H1 (cell line): Measurements from ENCODE around the gene CIAO2B. TPM values are rescaled to one million over a fixed set of nuclear protein-coding genes. Genes with fewer than 3 reads are reported as not detected.
A peak's percentile ranks its signal among the peaks of the same experiment; 100 is the strongest.

Experiments
- CTCF ChIA-PET: fragments of 300-600 bp; sonication (Branson Sonifier 250); formaldehyde crosslinking; loops from one replicate; lab custom pipeline; 2021; ENCODE audit not compliant: partially characterized antibody; lab: Charles Lee
- POLR2A ChIA-PET: fragments of 300-600 bp; sonication (Branson Sonifier 250); formaldehyde crosslinking; loops from one replicate; lab custom pipeline; 2021; ENCODE audit warnings: inconsistent platforms; ENCODE audit not compliant: partially characterized antibody; lab: Charles Lee
- DNase-seq, 2 experiments: peaks; one replicate each; pipeline versions ENCODE4 v3.0.0 to v3.0.0-alpha.2; 2010 to 2022; ENCODE audit warnings: low spot score in 2 of 2, low read depth in 1 of 2, mixed read lengths in 1 of 2
- FAIRE-seq: peaks from 2 replicates; lab custom pipeline; 2011; peaks lifted over from hg19 to GRCh38; lab: Jason Lieb, UNC
- H2AFZ ChIP-seq: 2 replicates; pipeline ENCODE4 v1.8.1; 2012; ENCODE audit warnings: low read length, inconsistent platforms
- H2AK5ac ChIP-seq: 2 replicates; pipeline ENCODE4 v1.6.1; 2013; ENCODE audit warnings: low read depth, low read length
- H2BK120ac ChIP-seq: replicated peaks from 2 replicates; pipeline ENCODE3; 2013; ENCODE audit warnings: low read depth, low read length, inconsistent platforms
- H2BK12ac ChIP-seq: 2 replicates; pipeline ENCODE4 v1.6.1; 2013; ENCODE audit warnings: low read depth, low read length
- H2BK15ac ChIP-seq: 2 replicates; pipeline ENCODE4 v1.6.1; 2013; ENCODE audit warnings: low read length
- H2BK20ac ChIP-seq: 2 replicates; pipeline ENCODE4 v1.6.1; 2013; ENCODE audit warnings: low read length
- H2BK5ac ChIP-seq: 2 replicates; pipeline ENCODE4 v1.6.1; 2013; ENCODE audit warnings: low read depth, low read length
- H3K14ac ChIP-seq: 2 replicates; pipeline ENCODE4 v1.6.1; 2013; ENCODE audit warnings: inconsistent platforms; ENCODE audit not compliant: insufficient read length
- H3K18ac ChIP-seq: 2 replicates; pipeline ENCODE4 v1.6.1; 2013; ENCODE audit warnings: low read length; ENCODE audit errors: extremely low read depth
- H3K23ac ChIP-seq: 2 replicates; pipeline ENCODE4 v1.6.1; 2013; ENCODE audit warnings: inconsistent platforms; ENCODE audit not compliant: insufficient read length
- H3K23me2 ChIP-seq: 2 replicates; pipeline ENCODE4 v1.6.1; 2013; ENCODE audit warnings: low read depth, low read length
- H3K27ac ChIP-seq: 2 replicates; pipeline ENCODE4 v1.6.1; 2011; ENCODE audit warnings: low read depth, low read length, inconsistent platforms
- H3K27me3 ChIP-seq, 4 experiments: replicated peaks in 1 of 4; 1 replicate in 1 of 4; 2 replicates in 3 of 4; pipeline versions ENCODE4 v1.6.1 to v1.8.1; 2011 to 2013; ENCODE audit warnings: low read length in 3 of 4, mild to moderate bottlenecking in 3 of 4, inconsistent platforms in 2 of 4, mixed read lengths in 2 of 4, moderate library complexity in 1 of 4; ENCODE audit not compliant: control insufficient read depth in 3 of 4, insufficient read depth in 3 of 4; ENCODE audit errors: extremely low read depth in 1 of 4
- H3K36me3 ChIP-seq, 4 experiments: 2 replicates each; pipeline versions ENCODE4 v1.6.1 to v1.8.1; 2011 to 2013; ENCODE audit warnings: mild to moderate bottlenecking in 4 of 4, low read length in 3 of 4, moderate library complexity in 2 of 4, control low read depth in 1 of 4, inconsistent platforms in 1 of 4; ENCODE audit not compliant: insufficient read depth in 4 of 4, control insufficient read depth in 2 of 4
- H3K4ac ChIP-seq: replicated peaks from 2 replicates; pipeline ENCODE3; 2013; ENCODE audit warnings: low read length, low read depth, mixed read lengths, inconsistent platforms; ENCODE audit not compliant: insufficient read length
- H3K4me1 ChIP-seq, 4 experiments: replicated peaks in 1 of 4; 1 replicate in 1 of 4; 2 replicates in 3 of 4; pipeline versions ENCODE4 v1.6.1 to v1.8.1; 2011 to 2013; ENCODE audit warnings: low read length in 3 of 4, inconsistent platforms in 2 of 4, mixed read lengths in 1 of 4; ENCODE audit not compliant: insufficient read depth in 4 of 4, control insufficient read depth in 3 of 4
- H3K4me2 ChIP-seq, 2 experiments: 2 replicates each; pipeline versions ENCODE4 v1.6.1 to v1.8.1; 2011 to 2013; ENCODE audit warnings: low read depth in 2 of 2, low read length in 2 of 2, control low read depth in 1 of 2, inconsistent platforms in 1 of 2, mild to moderate bottlenecking in 1 of 2; ENCODE audit not compliant: insufficient read depth in 1 of 2
- H3K4me3 ChIP-seq, 4 experiments: fragments of 200-600, 300-600 bp in 1 of 4; sonication (generic), shearing (Covaris generic), sonication (Bioruptor Twin) in 1 of 4; 2 replicates each; pipeline versions ENCODE4 v1.5.1 to v1.8.1; 2011 to 2016; ENCODE audit warnings: low read length in 4 of 4, low read depth in 3 of 4, control low read depth in 2 of 4, inconsistent platforms in 2 of 4, mild to moderate bottlenecking in 2 of 4, mixed read lengths in 1 of 4, moderate library complexity in 1 of 4; ENCODE audit not compliant: insufficient read depth in 2 of 4; ENCODE audit errors: extremely low read depth in 1 of 4
- H3K56ac ChIP-seq: replicated peaks from 2 replicates; pipeline ENCODE3; 2013; ENCODE audit warnings: low read depth, mild to moderate bottlenecking, mixed read lengths, low read length, inconsistent platforms; ENCODE audit not compliant: insufficient read length
- H3K79me1 ChIP-seq: 2 replicates; pipeline ENCODE4 v1.6.1; 2013; ENCODE audit warnings: low read depth, low read length, control low read depth
- H3K79me2 ChIP-seq, 2 experiments: 2 replicates each; pipeline versions ENCODE4 v1.6.1 to v1.8.1; 2012 to 2013; ENCODE audit warnings: low read length in 2 of 2, mild to moderate bottlenecking in 2 of 2, inconsistent platforms in 1 of 2; ENCODE audit not compliant: insufficient read depth in 2 of 2, control insufficient read depth in 1 of 2
- H3K9ac ChIP-seq, 4 experiments: replicated peaks in 1 of 4; 1 replicate in 1 of 4; 2 replicates in 3 of 4; pipeline versions ENCODE4 v1.6.1 to v1.8.1; 2011 to 2013; ENCODE audit warnings: low read depth in 3 of 4, low read length in 3 of 4, control low read depth in 2 of 4, mild to moderate bottlenecking in 2 of 4, moderate library complexity in 2 of 4, inconsistent platforms in 1 of 4; ENCODE audit errors: extremely low read depth in 1 of 4
- H3K9me3 ChIP-seq, 2 experiments: 2 replicates each; pipeline versions ENCODE4 v1.6.1 to v1.8.1; 2012 to 2013; ENCODE audit warnings: mild to moderate bottlenecking in 2 of 2, moderate library complexity in 2 of 2, control low read depth in 1 of 2, inconsistent platforms in 1 of 2, low read depth in 1 of 2, low read length in 1 of 2, mixed read lengths in 1 of 2; ENCODE audit not compliant: insufficient read depth in 2 of 2
- H4K20me1 ChIP-seq, 2 experiments: replicated peaks in 1 of 2; 2 replicates each; pipeline versions ENCODE3 to v1.8.1; 2011 to 2013; ENCODE audit warnings: inconsistent platforms in 2 of 2, low read length in 2 of 2, mild to moderate bottlenecking in 1 of 2; ENCODE audit not compliant: insufficient read depth in 2 of 2, control insufficient read depth in 1 of 2
- H4K5ac ChIP-seq: 2 replicates; pipeline ENCODE4 v1.6.1; 2013; ENCODE audit warnings: low read length, low read depth, mixed read lengths, inconsistent platforms; ENCODE audit not compliant: insufficient read length
- H4K8ac ChIP-seq: 2 replicates; pipeline ENCODE4 v1.8.0; 2013; ENCODE audit warnings: mild to moderate bottlenecking, moderate library complexity, low read length, inconsistent platforms; ENCODE audit not compliant: insufficient read depth; ENCODE audit errors: extremely low read depth
- H4K91ac ChIP-seq: replicated peaks from 2 replicates; pipeline ENCODE3; 2013; ENCODE audit warnings: low read length, mixed read lengths, inconsistent platforms; ENCODE audit not compliant: insufficient read length
- BCL11A ChIP-seq, 2 experiments: IDR thresholded peaks; one replicate each; pipeline ENCODE4 v1.6.1; 2011; ENCODE audit warnings: low read depth in 2 of 2, low read length in 2 of 2, mild to moderate bottlenecking in 2 of 2
- CHD2 ChIP-seq: IDR thresholded peaks from 2 replicates; pipeline ENCODE4 v1.6.1; 2012; ENCODE audit warnings: low read length, improper control_type of control experiment
- EGR1 ChIP-seq: IDR thresholded peaks from 2 replicates; pipeline ENCODE4 v1.6.1; 2011; ENCODE audit warnings: low read depth, low read length, borderline replicate concordance
- NANOG ChIP-seq: IDR thresholded peaks from 2 replicates; pipeline ENCODE4 v1.6.1; 2011; ENCODE audit warnings: low read length, low read depth, mild to moderate bottlenecking, inconsistent platforms; ENCODE audit not compliant: insufficient read depth, poor library complexity, severe bottlenecking
- POLR2AphosphoS5 ChIP-seq: IDR thresholded peaks from 2 replicates; pipeline ENCODE4 v1.6.1; 2011; ENCODE audit warnings: low read depth, low read length
- SUZ12 ChIP-seq: fragments of 200-600 bp; sonication (generic); IDR thresholded peaks from 2 replicates; pipeline ENCODE4 v1.6.1; 2012; ENCODE audit warnings: mild to moderate bottlenecking, inconsistent platforms, low read length, moderate library complexity, mixed read lengths
- TBP ChIP-seq: IDR thresholded peaks from 2 replicates; pipeline ENCODE4 v1.6.1; 2011; ENCODE audit warnings: low read depth, low read length, improper control_type of control experiment
- WGBS, 2 experiments: shearing (Covaris generic) in 1 of 2; methylation state at CpG; one replicate each; pipeline versions ENCODE4 v1.1.6 to v1.1.7; 2013 to 2015; ENCODE audit warnings: low lambda C conversion rate in 2 of 2, mixed read lengths in 2 of 2, inconsistent platforms in 1 of 2, low coverage in 1 of 2, missing lambda C conversion rate in 1 of 2; ENCODE audit not compliant: insufficient replicate concordance in 2 of 2, insufficient coverage in 1 of 2, insufficient read length in 1 of 2; ENCODE audit errors: extremely low coverage in 1 of 2, missing lambda C conversion rate in 1 of 2; 5-methylcytosine and 5-hydroxymethylcytosine counted together
- polyA plus RNA-seq, 7 experiments: library from polyadenylated mRNA; depleted of rRNA in 3 of 7; stranded (reverse) in 5 of 7; unstranded in 2 of 7; fragments of >200 nt in 5 of 7; fragments of 200-250 nt in 2 of 7; gene quantifications; 1 replicate in 5 of 7; 2 replicates in 1 of 7; 4 replicates in 1 of 7; pipeline versions ENCODE4 v1.2.1 to v1.2.3, GENCODE V29; 2011 to 2013; ENCODE audit warnings: missing spikeins in 2 of 7, mixed read lengths in 2 of 7
- total RNA-seq: library from RNA; stranded (reverse); fragmentation: NEBNext Ultra II Directional; extraction: Animal tissue kit (Norgen Biotek cat#: 25700); gene quantifications from 2 replicates; pipeline ENCODE4 v1.2.1, GENCODE V29; 2021
- TF ChIP-seq, protein P1 (sequence below): IDR thresholded peaks from 2 replicates; pipeline ENCODE4 v1.6.1; 2011; ENCODE audit warnings: low read length, improper control_type of control experiment

CIAO2B gene
- total and polyA plus RNA-seq, 2 of the 8 experiments (the other 6 are each of a cell fraction or from before 2014, with no cell fraction given): 65.6 to 248 TPM

DNA sequence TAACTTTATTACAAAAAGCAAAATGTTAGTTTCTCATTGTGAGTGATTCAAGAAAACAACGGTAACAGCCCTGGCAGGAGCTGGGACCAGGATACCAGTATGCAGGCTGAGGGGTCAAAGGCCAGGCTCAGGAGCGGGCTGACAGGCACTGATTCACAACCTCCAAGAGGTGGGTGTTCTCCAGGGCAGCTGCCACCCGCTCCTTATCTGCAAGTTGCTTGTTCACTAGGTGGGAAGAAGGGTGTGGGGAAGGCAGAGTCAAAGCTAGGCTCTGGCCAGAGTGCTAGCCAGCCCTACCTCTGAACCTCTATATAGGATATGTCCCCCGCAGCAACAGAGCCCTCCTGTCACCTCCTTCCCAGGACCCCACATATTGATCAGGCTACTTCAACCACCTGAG, 2.1 kb downstream of the CIAO2B start:
- CTCF ChIA-PET: interaction anchor here (0.7 to 5.5 kb wide), 8 partner anchors 15 to 172 kb away, joined by 3 to 44 read pairs (median 7); no protein-coding TSS in a partner anchor

More for the DNA sequence above, 2.1 kb downstream of the CIAO2B start:
- TF ChIP-seq, protein P1, sequence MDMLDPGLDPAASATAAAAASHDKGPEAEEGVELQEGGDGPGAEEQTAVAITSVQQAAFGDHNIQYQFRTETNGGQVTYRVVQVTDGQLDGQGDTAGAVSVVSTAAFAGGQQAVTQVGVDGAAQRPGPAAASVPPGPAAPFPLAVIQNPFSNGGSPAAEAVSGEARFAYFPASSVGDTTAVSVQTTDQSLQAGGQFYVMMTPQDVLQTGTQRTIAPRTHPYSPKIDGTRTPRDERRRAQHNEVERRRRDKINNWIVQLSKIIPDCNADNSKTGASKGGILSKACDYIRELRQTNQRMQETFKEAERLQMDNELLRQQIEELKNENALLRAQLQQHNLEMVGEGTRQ: no peak
- TF ChIP-seq POLR2AphosphoS5: no peak
- TF ChIP-seq CHD2: no peak
- no peak for TF ChIP-seq SUZ12
- no peak for TF ChIP-seq TBP
- TF ChIP-seq NANOG: no peak
- no peak for TF ChIP-seq EGR1
- TF ChIP-seq BCL11A (IDR thresholded peaks at IDR 0.05; ENCODE audit: low read depth in 2 of 2, low read length in 2 of 2): no peak
- Histone ChIP-seq H4K5ac (no peak overlapping the region), H2BK12ac (no peak overlapping the region), H4K91ac (no peak overlapping the region), H3K23ac (no peak overlapping the region), H3K18ac (no peak overlapping the region), H3K56ac (no peak overlapping the region), H3K4me3 (no peak overlapping the region), H3K4ac (no peak overlapping the region), H2BK20ac (no peak overlapping the region), H3K79me2 (no peaks in the 10 kb centered on the region; a peak in 1 of 4 replicates), H3K27ac (no peak overlapping the region), H3K36me3 (peaks cover 0 to 3% (median under 1%) of the 10 kb centered on the region in 4 experiments; a peak in 3 of 8 replicates), H4K8ac (peak overlapping the region; percentile 40; the same call in 1 of the 2 replicates), H3K27me3 (peaks cover 0 to 13% (median 8%) of the 10 kb centered on the region in 4 experiments; a peak in 4 of 7 replicates), H3K14ac (no peak overlapping the region), H3K23me2 (peaks cover 15% of the 10 kb centered on the region; the same call in 1 of the 2 replicates), H4K20me1 (peaks cover 2% of the 10 kb centered on the region in 2 experiments), H2BK15ac (no peak overlapping the region), H3K9ac (no peak overlapping the region), H3K4me1 (peaks cover 0 to 11% (median 7%) of the 10 kb centered on the region in 4 experiments; a peak in 4 of 7 replicates), H3K79me1 (no peaks in the 10 kb centered on the region; the same call in 1 of the 2 replicates), H3K4me2 (no peak overlapping the region), H3K9me3 (no peaks in the 10 kb centered on the region), H2BK120ac (no peak overlapping the region), H2AK5ac (no peak overlapping the region), H2BK5ac (no peak overlapping the region), H2AFZ (no peak overlapping the region)
- no peak for DNase-seq
- no peak for FAIRE-seq
- POLR2A ChIA-PET: interaction anchor here (2.0 kb wide), 1 partner anchor 51 kb away, joined by 7 read pairs; the partner anchor contains the start of gene PDP2
- WGBS, 2 experiments: 92% methylated on average over 4 of the region's 4 CpGs; no CpG with 5 or more reads in 1 of the 2 experiments
